Vagina (tissue), 2 donors: ENCODE measurements around the gene ZNF488. TPM values are rescaled to one million over a fixed set of nuclear protein-coding genes. Genes with fewer than 3 reads are reported as not detected.
A peak's percentile ranks its signal among the peaks of the same experiment; 100 is the strongest.

Experiments
- DNase-seq, 2 donors: peaks; one replicate each; pipeline ENCODE4 v3.0.0-alpha.2; 2017; ENCODE audit errors: extremely low spot score in 2 of 2
- H3K27ac ChIP-seq: fragments of 200-600 bp; sonication (generic); one replicate; pipeline ENCODE4 v1.5.1; 2019
- H3K27me3 ChIP-seq: fragments of 200-600 bp; sonication (generic); one replicate; pipeline ENCODE4 v1.5.1; 2019
- H3K36me3 ChIP-seq, 2 donors: fragments of 200-600 bp; sonication (generic); one replicate each; pipeline ENCODE4 v1.5.1; 2017 to 2019
- H3K4me1 ChIP-seq: fragments of 200-600 bp; sonication (generic); one replicate; pipeline ENCODE4 v1.5.1; 2019
- H3K4me3 ChIP-seq, 2 donors: fragments of 200-600 bp; sonication (generic); 1 replicate in 1 of 2; 2 replicates in 1 of 2; pipeline ENCODE4 v1.5.1; 2016 to 2019
- H3K9me3 ChIP-seq: fragments of 200-600 bp; sonication (generic); one replicate; pipeline ENCODE4 v1.5.1; 2019
- POLR2A ChIP-seq, 2 donors: fragments of 450-650 bp; IDR thresholded peaks; one replicate each; pipeline ENCODE4 v1.6.1; 2017; ENCODE audit warnings: antibody characterized with exemption in 2 of 2, mild to moderate bottlenecking in 2 of 2, moderate library complexity in 2 of 2
- POLR2AphosphoS5 ChIP-seq, 2 donors: sonication (generic); formaldehyde crosslinking; IDR thresholded peaks; one replicate each; pipeline ENCODE4 v1.9.0; 2017; ENCODE audit warnings: antibody characterized with exemption in 2 of 2, mild to moderate bottlenecking in 2 of 2, low read depth in 1 of 2; ENCODE audit not compliant: insufficient read depth in 1 of 2
- intact Hi-C: fragments of 100-400 bp; cut with DNase I; formaldehyde crosslinking; loops from one replicate; pipeline ENCODE4 v1.15.1; 2023
- total RNA-seq: library from RNA; depleted of rRNA; stranded (reverse); fragments of >200 nt; gene quantifications from one replicate; pipeline ENCODE4 v1.2.3, GENCODE V29; 2016
- TF ChIP-seq, protein P1 (sequence below), 3 experiments: fragments of 450-650 bp in 2 of 3; fragments of 200-600 bp in 1 of 3; sonication (generic) in 1 of 3; IDR thresholded peaks; one replicate each; pipeline ENCODE4 v1.5.1; 2017 to 2019; ENCODE audit warnings: antibody characterized with exemption in 3 of 3, mild to moderate bottlenecking in 2 of 3, moderate library complexity in 2 of 3

The ZNF488 gene
- total RNA-seq, 1 donor from 2014 or later, result not detected

DNA sequence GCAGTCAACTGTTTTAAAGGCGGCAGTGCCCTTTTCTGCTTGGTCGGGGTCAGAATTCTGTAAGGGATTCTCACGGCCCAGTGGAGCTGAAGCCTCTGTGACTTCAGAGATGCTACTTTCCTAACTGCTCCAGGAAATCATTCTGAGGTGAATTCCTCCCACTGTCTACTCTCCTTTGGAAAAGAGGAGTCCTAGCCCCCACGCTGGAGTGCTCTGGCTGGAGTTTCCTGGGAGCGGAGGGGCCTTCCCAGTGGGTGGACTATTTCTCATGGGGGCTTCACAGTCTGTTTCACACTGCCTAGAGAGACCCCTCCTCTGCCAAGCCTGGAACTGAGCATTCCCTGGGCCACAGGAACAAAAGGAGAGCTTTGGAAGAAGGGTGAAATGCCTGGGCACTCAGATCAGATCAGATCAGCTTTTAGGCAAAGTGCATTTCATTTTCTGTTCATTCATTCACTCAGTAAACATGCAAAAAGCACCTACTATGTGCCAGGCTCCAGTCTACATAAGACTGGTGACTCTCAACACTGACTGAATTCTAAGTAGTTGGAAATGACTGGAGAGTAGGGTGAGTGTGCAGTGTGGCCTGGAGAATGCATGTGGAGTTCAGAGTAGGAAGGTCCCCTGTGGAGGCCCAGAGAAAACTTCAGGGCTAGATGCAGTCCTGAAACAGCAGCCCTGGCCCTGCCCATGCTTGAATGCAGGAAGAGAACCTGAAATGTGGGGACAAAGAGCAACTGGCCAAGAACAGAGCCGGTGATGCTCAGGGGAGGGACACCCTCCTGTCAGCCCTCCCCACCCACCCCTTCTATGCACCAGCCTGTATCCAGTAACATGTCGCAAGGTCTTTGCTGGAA, 12.2 kb downstream of the ZNF488 start:
- Histone ChIP-seq H3K9me3 (no peaks in the 10 kb centered on the region), H3K4me1 (no peaks in the 10 kb centered on the region), H3K27me3 (no peaks in the 10 kb centered on the region), H3K36me3 (no peaks in the 10 kb centered on the region), H3K4me3 (no peak overlapping the region), H3K27ac (no peak overlapping the region)
- intact Hi-C loops, result no loop called here
- peak; percentile 70 to 87 for DNase-seq
- TF ChIP-seq POLR2A (IDR thresholded peaks at IDR 0.05), result no peak
- TF ChIP-seq POLR2AphosphoS5 (IDR thresholded peaks at IDR 0.05; ENCODE audit: insufficient read depth in 1 of 2, low read depth in 1 of 2), result no peak
- TF ChIP-seq, protein P1, sequence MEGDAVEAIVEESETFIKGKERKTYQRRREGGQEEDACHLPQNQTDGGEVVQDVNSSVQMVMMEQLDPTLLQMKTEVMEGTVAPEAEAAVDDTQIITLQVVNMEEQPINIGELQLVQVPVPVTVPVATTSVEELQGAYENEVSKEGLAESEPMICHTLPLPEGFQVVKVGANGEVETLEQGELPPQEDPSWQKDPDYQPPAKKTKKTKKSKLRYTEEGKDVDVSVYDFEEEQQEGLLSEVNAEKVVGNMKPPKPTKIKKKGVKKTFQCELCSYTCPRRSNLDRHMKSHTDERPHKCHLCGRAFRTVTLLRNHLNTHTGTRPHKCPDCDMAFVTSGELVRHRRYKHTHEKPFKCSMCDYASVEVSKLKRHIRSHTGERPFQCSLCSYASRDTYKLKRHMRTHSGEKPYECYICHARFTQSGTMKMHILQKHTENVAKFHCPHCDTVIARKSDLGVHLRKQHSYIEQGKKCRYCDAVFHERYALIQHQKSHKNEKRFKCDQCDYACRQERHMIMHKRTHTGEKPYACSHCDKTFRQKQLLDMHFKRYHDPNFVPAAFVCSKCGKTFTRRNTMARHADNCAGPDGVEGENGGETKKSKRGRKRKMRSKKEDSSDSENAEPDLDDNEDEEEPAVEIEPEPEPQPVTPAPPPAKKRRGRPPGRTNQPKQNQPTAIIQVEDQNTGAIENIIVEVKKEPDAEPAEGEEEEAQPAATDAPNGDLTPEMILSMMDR (IDR thresholded peaks at IDR 0.05), result no peak

DNA sequence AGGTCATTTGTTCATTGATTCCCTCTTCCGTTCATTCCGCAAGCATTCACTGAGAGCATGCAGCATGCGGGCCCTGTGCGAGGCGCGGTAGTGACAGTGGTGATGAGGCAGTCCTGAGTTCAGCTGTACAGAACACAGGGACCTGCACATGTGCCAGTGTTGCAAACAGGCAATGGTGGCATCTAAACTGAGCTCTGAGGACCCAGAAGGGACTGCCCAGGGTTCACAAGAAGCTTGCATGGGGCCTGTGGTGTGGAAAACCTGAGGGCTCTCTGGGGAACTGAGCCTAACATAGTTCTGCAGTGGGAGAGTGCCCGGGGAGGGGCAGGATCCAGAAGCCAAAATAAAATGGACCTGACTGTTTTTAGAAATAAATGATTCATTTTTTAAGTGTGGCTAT, 13.2 kb downstream of the ZNF488 start:
- DNase-seq, result peak; percentile 37 to 85
- no peaks in the 10 kb centered on the region for H3K9me3 ChIP-seq
- no peak overlapping the region for H3K4me3 ChIP-seq
- no peaks in the 10 kb centered on the region for H3K27me3 ChIP-seq
- no peak overlapping the region for H3K27ac ChIP-seq
- H3K4me1 ChIP-seq, result no peaks in the 10 kb centered on the region
- intact Hi-C loops, result no loop called here
- H3K36me3 ChIP-seq, result no peaks in the 10 kb centered on the region
- no peak for TF ChIP-seq POLR2A (IDR thresholded peaks at IDR 0.05)

DNA sequence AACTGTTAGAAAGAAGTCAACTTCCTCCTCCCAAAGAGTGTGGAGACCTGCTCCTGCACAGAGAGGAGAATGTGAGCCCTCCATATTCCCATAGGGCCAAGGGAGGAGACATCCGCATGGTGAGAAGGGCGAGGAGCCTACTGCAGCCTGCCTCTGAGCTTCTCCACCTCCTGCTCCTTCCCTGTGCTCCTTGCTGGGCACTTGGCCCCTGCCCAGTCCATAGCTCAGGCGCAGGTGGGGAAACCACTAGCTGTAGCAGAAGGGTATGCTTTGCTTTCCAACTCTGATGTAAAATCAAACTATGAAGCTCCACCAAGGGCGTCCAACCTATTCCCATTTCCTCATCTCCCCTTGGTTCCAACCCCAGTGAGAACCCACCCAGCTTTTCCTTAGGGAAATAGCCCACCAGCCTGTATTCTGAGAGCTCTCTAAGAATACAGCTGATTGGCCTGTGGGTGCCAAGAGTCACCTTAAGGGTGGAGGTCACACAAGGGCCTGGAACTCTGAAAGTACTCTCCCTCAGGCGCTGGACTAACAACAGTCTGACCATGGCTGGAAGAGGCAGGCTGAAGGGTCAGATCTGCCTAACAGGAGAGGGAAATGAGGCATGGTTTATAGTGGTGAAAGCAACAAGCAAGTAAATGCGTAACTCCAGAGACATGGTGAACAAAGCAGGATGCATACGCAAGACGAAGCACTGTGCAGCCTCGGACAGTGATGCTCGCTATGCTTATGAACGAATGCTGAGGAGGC, 13.9 kb downstream of the ZNF488 start:
- Histone ChIP-seq H3K27me3 (no peaks in the 10 kb centered on the region), H3K9me3 (no peaks in the 10 kb centered on the region), H3K27ac (no peak overlapping the region), H3K36me3 (no peaks in the 10 kb centered on the region), H3K4me1 (no peaks in the 10 kb centered on the region), H3K4me3 (no peak overlapping the region)
- DNase-seq, result peak; percentile 37 to 77
- intact Hi-C loops, result no loop called here
- TF ChIP-seq POLR2AphosphoS5 (IDR thresholded peaks at IDR 0.05; ENCODE audit: insufficient read depth in 1 of 2, low read depth in 1 of 2) (no peak), POLR2A (IDR thresholded peaks at IDR 0.05) (no peak)
- TF ChIP-seq, protein P1 (IDR thresholded peaks at IDR 0.05), result no peak

DNA sequence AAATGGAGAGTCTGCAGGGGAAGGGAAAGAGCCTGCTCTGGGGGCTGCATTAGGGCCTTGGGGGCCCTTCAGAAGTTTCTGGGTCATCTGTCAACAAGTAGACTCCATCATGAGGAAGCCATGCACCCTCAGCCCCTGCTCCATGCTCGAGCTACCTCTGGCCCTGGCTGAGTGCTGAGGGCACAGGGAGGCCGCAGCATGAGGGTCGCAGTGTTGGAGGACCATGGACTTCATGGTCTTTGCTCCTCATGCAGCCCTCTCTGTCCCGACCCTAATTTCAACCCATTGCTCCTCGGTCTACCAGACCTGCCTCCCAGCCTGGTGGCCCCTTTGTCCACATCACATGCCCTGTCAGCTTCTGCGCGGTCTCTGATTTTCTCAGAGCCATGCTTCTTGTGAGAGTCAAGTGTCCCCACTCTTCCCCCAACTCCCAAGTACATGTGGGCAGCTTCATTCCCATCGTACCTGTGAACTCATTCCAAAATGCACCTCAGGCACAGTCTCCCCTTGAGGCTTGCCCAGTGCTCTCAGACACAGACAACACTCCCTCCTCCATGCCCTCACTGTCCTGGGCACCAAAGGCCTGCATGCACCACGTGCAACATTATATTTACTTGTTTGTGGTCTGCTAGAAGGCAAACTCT, 14.7 kb downstream of the ZNF488 start:
- H3K9me3 ChIP-seq, result no peaks in the 10 kb centered on the region
- intact Hi-C loops, result no loop called here
- no peak overlapping the region for H3K4me3 ChIP-seq
- H3K4me1 ChIP-seq, result no peaks in the 10 kb centered on the region
- H3K27ac ChIP-seq, result no peak overlapping the region
- TF ChIP-seq, protein P1 (IDR thresholded peaks at IDR 0.05), result no peak
- TF ChIP-seq POLR2A (IDR thresholded peaks at IDR 0.05), result no peak
- no peak for TF ChIP-seq POLR2AphosphoS5 (IDR thresholded peaks at IDR 0.05; ENCODE audit: insufficient read depth in 1 of 2, low read depth in 1 of 2)
- DNase-seq, result peak in 1 of 2 donors; percentile 64
- no peaks in the 10 kb centered on the region for H3K36me3 ChIP-seq
- no peaks in the 10 kb centered on the region for H3K27me3 ChIP-seq

DNA sequence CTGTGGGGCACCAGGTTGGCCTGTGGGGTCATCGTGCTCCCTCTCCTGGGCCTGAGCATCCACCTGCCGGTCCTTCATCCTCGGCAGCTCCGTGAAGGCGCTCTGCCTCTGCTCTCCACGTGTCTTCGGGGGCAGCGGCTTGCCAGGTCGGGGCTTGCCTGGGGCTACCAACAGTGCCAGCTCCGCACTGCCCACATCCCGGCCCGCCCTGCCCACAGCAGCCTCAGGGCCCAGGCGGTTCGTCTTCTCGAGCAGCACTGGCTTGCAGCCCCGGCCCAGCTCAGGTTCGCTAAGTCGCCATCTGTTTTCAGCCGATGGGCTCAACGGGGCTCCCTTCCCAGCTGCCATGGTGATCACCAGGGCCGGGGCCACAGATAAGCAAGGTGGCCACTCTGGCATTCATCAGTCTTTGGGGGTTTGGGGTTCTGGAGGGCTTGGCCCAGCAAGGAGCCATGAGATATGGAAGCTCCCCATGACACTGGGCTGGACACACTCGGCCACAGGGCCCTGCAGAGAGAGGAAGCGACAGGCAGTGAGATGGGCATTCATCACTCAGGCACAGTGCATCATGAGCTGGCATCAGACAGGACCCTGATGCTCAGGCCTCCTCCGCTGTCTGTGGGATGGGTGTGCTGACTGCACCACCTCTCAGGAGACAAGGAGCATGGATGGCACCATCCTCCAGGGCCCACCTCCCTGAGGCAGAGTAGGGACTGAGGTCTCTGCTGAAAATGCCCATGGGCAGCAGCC, 15.5 kb downstream of the ZNF488 start:
- Histone ChIP-seq H3K4me1 (no peaks in the 10 kb centered on the region), H3K27ac (no peak overlapping the region), H3K27me3 (no peaks in the 10 kb centered on the region), H3K4me3 (no peak overlapping the region), H3K36me3 (no peaks in the 10 kb centered on the region), H3K9me3 (no peaks in the 10 kb centered on the region)
- DNase-seq, result peak in 1 of 2 donors; percentile 74
- no peak for TF ChIP-seq POLR2AphosphoS5 (IDR thresholded peaks at IDR 0.05; ENCODE audit: insufficient read depth in 1 of 2, low read depth in 1 of 2)
- TF ChIP-seq POLR2A (IDR thresholded peaks at IDR 0.05), result no peak
- TF ChIP-seq, protein P1 (IDR thresholded peaks at IDR 0.05), result no peak
- intact Hi-C loops, result no loop called here
